ENCODE data around the gene IL10RB.
A peak's percentile ranks its signal among the peaks of the same experiment; 100 is the strongest.
"Not testable (repeated sequence)": the region's sequence is repeated elsewhere in the genome, so short reads cannot be mapped to it uniquely, and the experiment has no call there.

IL10RB gene

GRCh38 chr21:33266050-33266788 lies at the start of gene IL10RB:
Gene IL10RB, plus strand, starts transcription at chr21:33266367. Its CDS starts 99 bp downstream, at chr21:33266466.
- DNase-seq = peak; percentile 23

GRCh38 chr21:33217138-33217520 lies 49.0 kb upstream of the IL10RB start:
- DNase-seq = no peak

GRCh38 chr21:33219300-33219699 lies 46.9 kb upstream of the IL10RB start:
- no peak for DNase-seq

GRCh38 chr21:33219954-33220353 lies 46.2 kb upstream of the IL10RB start:
- no peak for DNase-seq

GRCh38 chr21:33225376-33225775 lies 40.8 kb upstream of the IL10RB start:
- not testable (repeated sequence) for DNase-seq

- DNase-seq = no peak
These were observed 37.7 kb upstream of the IL10RB start for GRCh38 chr21:33228455-33228854.

GRCh38 chr21:33229099-33229783 lies 36.9 kb upstream of the IL10RB start:
- no peak for DNase-seq

- peak; percentile 36 for DNase-seq
These were observed 36.2 kb upstream of the IL10RB start, which contains the start of gene IFNAR2 for GRCh38 chr21:33229784-33230544. Gene IFNAR2, plus strand, starts transcription at chr21:33229938. Its CDS starts 11,985 bp downstream, at chr21:33241923.

- peak; percentile 40 for DNase-seq
These were observed 35.4 kb upstream of the IL10RB start for GRCh38 chr21:33230545-33231324.

GRCh38 chr21:33231526-33231925 lies 34.6 kb upstream of the IL10RB start:
- DNase-seq = no peak

- DNase-seq = no peak
These were observed 33.7 kb upstream of the IL10RB start for GRCh38 chr21:33232291-33233034.

- DNase-seq = no peak
These were observed 31.3 kb upstream of the IL10RB start for GRCh38 chr21:33234635-33235520.

GRCh38 chr21:33236013-33236686 lies 30.0 kb upstream of the IL10RB start:
- DNase-seq = no peak

GRCh38 chr21:33236766-33237165 lies 29.4 kb upstream of the IL10RB start:
- no peak for DNase-seq

GRCh38 chr21:33237486-33237885 lies 28.7 kb upstream of the IL10RB start:
- no peak for DNase-seq

- no peak for DNase-seq
These were observed 28.0 kb upstream of the IL10RB start for GRCh38 chr21:33238146-33238545.

- DNase-seq = no peak
These were observed 27.5 kb upstream of the IL10RB start for GRCh38 chr21:33238565-33239255.

- not testable (repeated sequence) for DNase-seq
These were observed 26.5 kb upstream of the IL10RB start for GRCh38 chr21:33239559-33240127.

- no peak for DNase-seq
These were observed 25.8 kb upstream of the IL10RB start for GRCh38 chr21:33240404-33240803.

Measured in NCI-H226 (cell line).